Activated naive CD4-positive, alpha-beta T cell treated with anti-CD3 and anti-CD28 coated beads for 36 hours (primary cell): ENCODE results near the gene SIK3. TPM values are rescaled to one million over a fixed set of nuclear protein-coding genes. Genes with fewer than 3 reads are reported as not detected.

Source experiments
- CTCF ChIA-PET: fragments of 350-600 bp; sonication (Branson Sonifier 250); formaldehyde crosslinking; loops from one replicate; lab custom pipeline; 2021; ENCODE audit warnings: antibody characterized with exemption; lab: Charles Lee
- DNase-seq: peaks from one replicate; pipeline ENCODE4 v3.0.0-alpha.2; 2020
- H3K27ac Mint-ChIP-seq: one replicate; pipeline ENCODE4 v1.8.0; 2021; ENCODE audit warnings: mild to moderate bottlenecking, mixed read lengths
- H3K27me3 Mint-ChIP-seq: one replicate; pipeline ENCODE4 v1.8.0; 2021; ENCODE audit warnings: low read depth, mixed read lengths
- H3K36me3 Mint-ChIP-seq: one replicate; pipeline ENCODE4 v1.8.0; 2021; ENCODE audit warnings: low read depth, mixed read lengths
- H3K4me1 Mint-ChIP-seq: one replicate; pipeline ENCODE4 v1.8.0; 2021; ENCODE audit warnings: low read depth, mixed read lengths
- H3K4me3 Mint-ChIP-seq: one replicate; pipeline ENCODE4 v1.8.0; 2021; ENCODE audit warnings: mild to moderate bottlenecking, moderate library complexity, mixed read lengths
- H3K9me3 Mint-ChIP-seq: one replicate; pipeline ENCODE4 v1.8.0; 2021; ENCODE audit warnings: mixed read lengths
- intact Hi-C: fragments of 100-400 bp; cut with micrococcal nuclease; formaldehyde crosslinking; loops from one replicate; pipeline ENCODE4 v1.15.1; 2023
- total RNA-seq, 2 experiments: library from RNA; stranded (reverse); gene quantifications; one replicate each; pipeline ENCODE4 v1.2.3, GENCODE V29; 2021

SIK3 gene
- total RNA-seq, 2 experiments from 2014 or later = 13.8 to 15.7 TPM

DNA sequence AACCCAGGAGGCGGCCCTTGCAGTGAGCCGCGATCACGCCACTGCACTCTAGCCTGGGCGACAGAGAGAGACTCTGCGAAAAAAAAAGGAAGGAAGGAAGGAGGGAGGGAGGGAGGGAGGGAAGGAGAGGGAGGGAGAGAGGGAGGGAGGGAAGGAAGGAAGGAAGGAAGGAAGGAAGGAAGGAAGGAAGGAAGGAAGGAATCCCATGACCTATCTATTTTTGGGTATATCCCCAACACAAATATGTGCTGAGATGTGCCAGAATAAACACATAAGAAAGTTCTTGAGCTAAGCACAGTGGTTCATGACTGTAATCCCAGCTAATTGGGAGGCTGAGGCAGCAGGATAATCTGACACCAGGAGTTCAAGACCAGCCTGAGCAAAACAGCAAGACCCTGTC, 82.0 kb downstream of the SIK3 start:
- Mint-ChIP-seq H3K4me1 (peaks cover 41% of the 10 kb centered on the region), H3K4me3 (no peak overlapping the region), H3K27ac (no peak overlapping the region), H3K36me3 (no peaks in the 10 kb centered on the region), H3K27me3 (no peaks in the 10 kb centered on the region), H3K9me3 (no peaks in the 10 kb centered on the region)
- DNase-seq = no peak
- CTCF ChIA-PET = interaction anchor here (0.9 to 2.1 kb wide), 4 partner anchors 30 to 181 kb away, joined by 3 to 6 read pairs (median 4); no protein-coding TSS in a partner anchor
- intact Hi-C loops = no loop called here

DNA sequence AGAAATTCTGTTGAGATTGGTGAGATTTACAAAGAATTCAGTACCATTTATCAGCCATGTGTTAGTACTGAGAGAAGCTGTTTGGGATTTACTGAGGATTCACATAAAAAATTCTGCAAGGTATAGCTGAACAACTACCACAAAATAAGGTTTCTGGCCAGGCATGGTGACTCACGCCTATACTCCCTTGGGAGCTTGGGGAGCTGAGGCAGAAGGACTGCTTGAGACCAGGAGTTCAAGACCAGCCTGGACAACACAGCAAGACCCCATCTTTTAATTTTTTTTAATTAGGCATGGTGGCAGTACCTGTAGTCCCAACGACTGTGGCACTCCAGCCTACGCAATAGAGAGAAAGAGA, 86.7 kb downstream of the SIK3 start:
- CTCF ChIA-PET = interaction anchor here (0.7 kb wide), 1 partner anchor 94 kb away, joined by 3 read pairs; no protein-coding TSS in a partner anchor
- no peak for DNase-seq
- H3K4me1 Mint-ChIP-seq = peaks cover 30% of the 10 kb centered on the region
- H3K27me3 Mint-ChIP-seq = no peaks in the 10 kb centered on the region
- no peaks in the 10 kb centered on the region for H3K36me3 Mint-ChIP-seq
- H3K4me3 Mint-ChIP-seq = no peak overlapping the region
- H3K27ac Mint-ChIP-seq = peak overlapping the region; percentile 53
- H3K9me3 Mint-ChIP-seq = no peaks in the 10 kb centered on the region
- intact Hi-C loops = loop anchor here (1.0 kb wide), 3 partner anchors 9 to 25 kb away; no protein-coding TSS in a partner anchor

DNA sequence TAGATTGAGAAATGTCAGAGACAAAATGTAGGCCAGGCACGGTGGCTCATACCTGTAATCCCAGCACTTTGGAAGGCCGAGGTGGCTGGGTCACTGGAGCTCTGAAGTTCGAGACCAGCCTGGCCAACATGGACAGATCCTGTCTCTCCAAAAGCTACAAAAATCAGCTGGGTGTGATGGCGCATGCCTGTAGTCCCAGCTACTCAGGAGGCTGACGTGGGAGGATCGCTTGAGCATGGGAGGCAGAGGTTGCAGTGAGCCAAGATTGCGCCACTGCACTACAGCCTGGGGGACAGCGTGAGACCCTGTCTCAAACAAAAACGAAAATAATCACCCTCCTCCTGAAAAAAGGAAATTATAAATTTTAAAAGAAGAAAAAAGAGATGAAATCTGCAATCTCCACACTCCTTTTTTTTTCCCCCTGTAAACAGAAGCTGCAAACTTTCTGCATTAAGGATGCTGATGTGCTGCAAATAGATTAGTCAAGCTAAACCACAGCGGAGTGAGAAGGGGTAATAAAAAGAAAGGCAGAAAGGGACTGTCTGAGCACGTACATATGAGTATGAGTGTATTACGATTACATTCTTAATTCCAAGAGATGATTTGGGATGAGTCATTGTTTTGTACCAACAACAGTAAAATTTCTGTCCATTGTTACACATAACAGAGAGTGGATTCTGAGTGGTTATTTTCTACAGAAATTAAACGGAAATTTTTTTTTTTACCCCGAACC, 87.3 kb downstream of the SIK3 start:
- intact Hi-C loops = loop anchor here (1.0 kb wide), 3 partner anchors 9 to 25 kb away; no protein-coding TSS in a partner anchor
- no peaks in the 10 kb centered on the region for H3K9me3 Mint-ChIP-seq
- peaks cover 35% of the 10 kb centered on the region for H3K4me1 Mint-ChIP-seq
- H3K4me3 Mint-ChIP-seq = no peak overlapping the region
- H3K27me3 Mint-ChIP-seq = no peaks in the 10 kb centered on the region
- H3K36me3 Mint-ChIP-seq = no peaks in the 10 kb centered on the region
- CTCF ChIA-PET = interaction anchor here (1.5 kb wide), 1 partner anchor 14 kb away, joined by 4 read pairs; no protein-coding TSS in a partner anchor
- H3K27ac Mint-ChIP-seq = peak overlapping the region; percentile 53
- DNase-seq = no peak

DNA sequence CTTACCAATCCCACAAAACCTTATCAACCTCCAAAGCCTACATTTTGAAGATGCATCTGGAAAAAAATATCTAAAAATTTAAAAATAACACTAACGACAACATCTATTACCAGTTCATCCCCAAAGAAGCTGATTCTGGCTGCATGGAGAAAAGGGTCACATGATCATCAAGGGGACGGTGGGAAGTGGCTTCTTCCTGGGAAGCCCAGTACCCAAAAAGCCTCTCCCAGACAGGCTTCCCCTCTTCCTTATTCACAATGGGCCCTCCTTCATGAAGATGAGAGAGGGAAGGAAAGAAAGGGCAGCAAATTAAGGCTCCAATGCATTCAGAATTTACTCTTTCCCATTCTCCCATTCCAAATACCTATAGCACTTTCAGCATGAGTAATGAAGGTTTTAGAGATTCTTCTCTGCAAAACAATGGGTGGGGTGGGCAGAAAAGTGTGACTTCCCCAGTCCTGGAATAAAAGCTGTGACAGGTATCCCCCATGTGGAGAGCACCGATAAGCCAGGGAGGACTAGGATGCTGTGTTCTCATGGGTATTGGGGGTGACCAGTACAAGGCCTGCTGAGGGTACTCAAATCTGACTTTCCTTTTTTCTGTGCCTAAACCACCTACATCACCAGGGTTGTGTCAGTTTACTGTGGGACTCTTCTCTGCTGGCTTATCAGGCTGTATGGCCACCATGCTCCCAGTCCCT, 88.2 kb downstream of the SIK3 start:
- H3K4me1 Mint-ChIP-seq = peaks cover 38% of the 10 kb centered on the region
- intact Hi-C loops = no loop called here
- H3K27ac Mint-ChIP-seq = no peak overlapping the region
- H3K4me3 Mint-ChIP-seq = no peak overlapping the region
- no peaks in the 10 kb centered on the region for H3K27me3 Mint-ChIP-seq
- no peaks in the 10 kb centered on the region for H3K36me3 Mint-ChIP-seq
- CTCF ChIA-PET = interaction anchor here (1.5 kb wide), 1 partner anchor 13 kb away, joined by 4 read pairs; no protein-coding TSS in a partner anchor
- DNase-seq = no peak
- no peaks in the 10 kb centered on the region for H3K9me3 Mint-ChIP-seq

DNA sequence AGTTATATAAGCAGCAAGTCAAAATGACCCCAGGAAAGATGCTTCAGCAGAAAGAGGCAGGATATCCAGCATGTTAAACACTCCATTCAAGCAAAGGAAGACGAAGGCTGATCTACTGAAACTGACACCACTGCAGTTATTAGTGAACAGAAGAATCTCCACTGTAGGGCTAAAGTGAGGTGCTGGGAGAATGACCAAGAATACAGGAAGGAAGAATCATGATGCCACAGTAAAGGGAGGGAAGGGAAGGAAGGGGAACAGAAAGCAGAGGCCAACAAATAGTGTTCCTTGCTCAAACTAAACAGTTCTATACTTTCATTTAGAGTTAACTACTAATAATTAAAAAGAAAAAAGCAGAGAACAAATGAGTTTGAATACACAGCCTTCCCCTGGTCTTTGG, 92.5 kb downstream of the SIK3 start:
- Mint-ChIP-seq H3K4me3 (no peak overlapping the region), H3K4me1 (peaks cover 55% of the 10 kb centered on the region), H3K27ac (no peak overlapping the region), H3K36me3 (peaks cover 5% of the 10 kb centered on the region), H3K27me3 (no peaks in the 10 kb centered on the region), H3K9me3 (no peaks in the 10 kb centered on the region)
- CTCF ChIA-PET = no interaction called here
- intact Hi-C loops = no loop called here
- no peak for DNase-seq

DNA sequence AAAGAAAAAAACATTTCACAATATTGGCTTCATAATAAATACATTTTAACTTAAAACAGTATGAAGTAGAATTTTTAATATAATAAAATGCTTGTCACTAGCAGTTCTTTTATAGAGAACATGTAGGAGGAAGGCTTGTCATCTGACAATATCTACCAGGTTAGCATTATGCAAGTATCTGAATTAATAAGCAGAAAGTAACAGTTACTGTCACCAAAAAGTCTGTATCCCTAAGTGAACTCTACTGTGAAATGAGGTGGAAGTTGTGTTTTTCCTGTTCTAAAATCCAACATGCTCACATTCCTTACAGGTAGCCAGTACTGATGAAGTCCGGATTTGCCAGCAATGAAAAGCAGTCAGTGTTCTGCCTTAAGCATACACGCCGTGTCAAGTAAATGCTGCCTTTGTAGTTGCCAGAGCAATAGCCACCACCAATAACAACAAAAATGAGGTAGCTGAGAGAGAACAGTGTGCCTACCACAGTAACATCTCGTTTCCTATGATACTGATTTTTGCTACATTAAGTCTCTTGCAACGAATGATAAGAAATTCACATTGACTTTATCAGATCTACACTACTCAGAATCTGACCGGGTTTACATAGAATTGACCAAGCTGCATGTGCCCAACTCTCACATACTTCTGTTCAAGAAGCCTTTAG, 95.5 kb downstream of the SIK3 start:
- no peak overlapping the region for H3K27ac Mint-ChIP-seq
- H3K4me1 Mint-ChIP-seq = peaks cover 58% of the 10 kb centered on the region
- intact Hi-C loops = loop anchor here (1.0 kb wide), 2 partner anchors 9 to 16 kb away; no protein-coding TSS in a partner anchor

DNA sequence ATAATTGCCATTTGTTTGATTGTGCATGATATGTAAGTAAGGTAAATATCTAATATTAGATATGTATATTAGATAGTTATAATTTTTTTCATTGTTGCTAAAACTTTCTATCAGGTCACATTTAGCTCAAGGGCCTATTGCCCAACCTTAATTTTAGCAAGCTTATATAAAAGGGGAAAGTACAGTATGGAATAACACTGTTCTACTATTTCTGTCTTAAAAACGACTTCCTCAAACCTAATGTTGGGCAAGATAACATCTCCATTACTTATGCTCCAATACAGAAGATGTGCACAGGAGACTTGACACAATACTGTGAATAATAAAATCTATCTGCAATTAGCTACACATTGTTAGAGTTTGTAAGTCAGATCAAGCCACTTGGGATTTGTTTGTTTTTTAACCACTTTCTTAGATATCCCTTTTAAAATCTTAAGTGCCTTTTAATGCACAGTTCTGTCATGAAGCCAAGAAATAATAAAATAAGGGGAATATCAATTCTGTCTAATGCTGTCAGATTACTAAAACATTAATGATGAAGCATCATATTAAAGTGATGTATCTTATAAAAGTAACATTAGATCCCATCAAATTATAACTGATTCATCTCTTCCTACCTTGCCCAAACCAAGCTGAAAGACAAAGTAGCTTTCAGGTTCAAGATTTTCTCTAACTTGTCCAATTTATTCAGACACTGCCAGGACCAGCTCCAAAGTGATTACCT, 98.1 kb downstream of the SIK3 start:
- CTCF ChIA-PET = interaction anchor here (0.5 to 1.2 kb wide), 4 partner anchors 50 to 121 kb away, joined by 3 to 7 read pairs (median 4); no protein-coding TSS in a partner anchor
- no peaks in the 10 kb centered on the region for H3K27me3 Mint-ChIP-seq

More for the DNA sequence above, 95.5 kb downstream of the SIK3 start:
- no peak overlapping the region for H3K4me3 Mint-ChIP-seq
- H3K27me3 Mint-ChIP-seq = no peaks in the 10 kb centered on the region
- no peaks in the 10 kb centered on the region for H3K9me3 Mint-ChIP-seq
- CTCF ChIA-PET = interaction anchor here (0.6 to 1.5 kb wide), 3 partner anchors 76 to 122 kb away, joined by 4 to 5 read pairs (median 4); no protein-coding TSS in a partner anchor
- no peak for DNase-seq
- peaks cover 6% of the 10 kb centered on the region for H3K36me3 Mint-ChIP-seq

DNA sequence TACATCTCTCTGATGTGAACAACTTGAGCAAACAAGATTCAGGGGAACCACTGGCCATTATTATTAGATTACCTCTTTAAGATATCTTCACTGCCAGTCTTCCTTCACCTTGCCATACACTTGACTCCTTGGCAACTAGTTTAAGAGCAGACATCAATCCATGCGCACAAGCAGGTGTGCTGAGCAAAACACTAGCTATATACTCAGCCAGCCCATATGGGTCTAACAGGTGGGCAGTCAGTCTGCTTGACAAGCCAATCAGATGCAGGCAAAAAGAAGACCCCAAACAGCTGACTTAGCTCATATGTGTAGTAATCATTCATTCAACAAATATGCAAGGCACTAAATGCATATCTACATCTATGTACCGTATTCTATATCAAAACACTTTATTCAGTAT, 101.2 kb downstream of the SIK3 start:
- peaks cover 2% of the 10 kb centered on the region for H3K36me3 Mint-ChIP-seq
- H3K4me1 Mint-ChIP-seq = peaks cover 50% of the 10 kb centered on the region
- CTCF ChIA-PET = interaction anchor here (1.2 kb wide), 1 partner anchor 13 kb away, joined by 4 read pairs; no protein-coding TSS in a partner anchor
- H3K4me3 Mint-ChIP-seq = no peak overlapping the region
- intact Hi-C loops = no loop called here
- DNase-seq = no peak
- H3K9me3 Mint-ChIP-seq = no peaks in the 10 kb centered on the region
- H3K27ac Mint-ChIP-seq = no peak overlapping the region
- H3K27me3 Mint-ChIP-seq = no peaks in the 10 kb centered on the region

More for the DNA sequence above, 98.1 kb downstream of the SIK3 start:
- Mint-ChIP-seq H3K36me3 (peaks cover 6% of the 10 kb centered on the region), H3K4me3 (no peak overlapping the region), H3K27ac (no peak overlapping the region), H3K4me1 (peaks cover 56% of the 10 kb centered on the region), H3K9me3 (no peaks in the 10 kb centered on the region)
- intact Hi-C loops = no loop called here
- no peak for DNase-seq

DNA sequence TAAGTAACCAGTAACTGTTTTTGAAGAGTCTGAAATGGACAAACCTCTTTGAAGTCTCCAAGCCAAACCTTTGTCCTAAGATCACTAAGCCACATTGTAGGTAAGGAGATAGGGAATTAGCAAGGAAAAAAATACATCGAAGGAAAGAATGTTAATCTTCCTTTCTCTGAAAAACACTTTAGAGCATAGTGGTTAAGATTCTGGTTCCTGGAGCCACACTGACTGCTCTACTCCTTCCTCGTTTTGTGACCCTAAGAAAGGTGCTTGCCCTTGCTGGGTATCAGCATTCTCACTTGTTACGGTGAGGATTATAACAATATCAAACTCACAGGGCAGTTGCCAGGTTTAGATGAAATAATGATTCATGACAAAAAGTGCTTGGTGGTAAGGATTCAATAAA, 104.0 kb downstream of the SIK3 start:
- H3K9me3 Mint-ChIP-seq = no peaks in the 10 kb centered on the region
- H3K27me3 Mint-ChIP-seq = no peaks in the 10 kb centered on the region
- H3K4me3 Mint-ChIP-seq = no peak overlapping the region
- H3K4me1 Mint-ChIP-seq = peaks cover 48% of the 10 kb centered on the region
- intact Hi-C loops = no loop called here
- peaks cover 2% of the 10 kb centered on the region for H3K36me3 Mint-ChIP-seq
- CTCF ChIA-PET = interaction anchor here (0.6 to 1.0 kb wide), 4 partner anchors 25 to 115 kb away, joined by 3 to 4 read pairs (median 3); no protein-coding TSS in a partner anchor
- H3K27ac Mint-ChIP-seq = no peak overlapping the region
- no peak for DNase-seq

DNA sequence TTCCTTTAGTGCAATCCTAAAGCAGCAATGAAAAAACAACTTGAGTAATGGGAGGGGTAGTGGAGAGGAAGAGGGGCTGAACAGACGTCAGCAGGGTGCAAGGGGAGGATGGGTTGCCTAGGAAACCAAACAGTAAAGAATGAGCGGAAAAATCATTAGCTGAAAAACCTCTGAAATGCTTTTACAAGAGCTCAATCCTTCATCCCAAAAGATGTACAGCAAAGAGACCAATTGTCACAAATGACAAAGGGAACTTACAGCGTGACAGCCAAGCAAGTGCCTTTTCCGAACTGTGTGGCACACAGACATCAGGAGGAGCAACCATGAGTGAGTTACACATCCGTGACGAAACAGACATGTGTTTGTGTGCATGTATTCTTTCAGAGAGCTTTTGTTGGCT, 104.6 kb downstream of the SIK3 start:
- CTCF ChIA-PET = interaction anchor here (1.0 kb wide), 1 partner anchor 103 kb away, joined by 3 read pairs; no protein-coding TSS in a partner anchor
- Mint-ChIP-seq H3K36me3 (peaks cover 2% of the 10 kb centered on the region), H3K27ac (peak overlapping the region; percentile 19), H3K4me1 (peaks cover 54% of the 10 kb centered on the region), H3K27me3 (no peaks in the 10 kb centered on the region), H3K4me3 (peak overlapping the region; percentile 48), H3K9me3 (no peaks in the 10 kb centered on the region)
- intact Hi-C loops = no loop called here
- peak; percentile 43 for DNase-seq

DNA sequence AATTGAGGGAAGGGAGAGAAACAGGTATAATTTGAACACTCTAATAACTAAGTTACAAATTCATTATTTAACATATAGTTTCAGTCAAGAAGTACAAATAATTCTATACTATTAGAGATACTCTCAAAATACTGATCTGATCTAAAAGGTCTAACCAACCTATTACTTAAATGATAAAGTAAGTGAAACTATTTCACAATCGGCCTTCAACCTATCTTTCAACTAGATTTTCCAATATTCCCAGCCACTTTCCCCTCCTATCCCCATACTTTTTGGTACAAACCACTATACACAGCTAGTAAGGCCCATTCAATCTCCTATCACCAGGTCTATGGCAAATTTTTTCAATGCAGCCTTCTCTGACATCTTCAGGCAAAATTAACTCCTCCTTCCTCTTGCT, 106.7 kb downstream of the SIK3 start:
- Mint-ChIP-seq H3K9me3 (no peaks in the 10 kb centered on the region), H3K27me3 (no peaks in the 10 kb centered on the region), H3K36me3 (peaks cover 1% of the 10 kb centered on the region), H3K27ac (no peak overlapping the region), H3K4me3 (no peak overlapping the region), H3K4me1 (peaks cover 62% of the 10 kb centered on the region)
- CTCF ChIA-PET = no interaction called here
- intact Hi-C loops = no loop called here
- DNase-seq = no peak
